HepG2 (cell line): ENCODE results near the gene TRDN. TPM values are rescaled to one million over a fixed set of nuclear protein-coding genes. Genes with fewer than 3 reads are reported as not detected.

Source experiments
- ATAC-seq: fragments of 200-7000 bp; cut with Tn5 transposase; 3 replicates; pipeline ENCODE4 v1.9.1; 2020; ENCODE audit warnings: mild to moderate bottlenecking, moderate library complexity
- BruUV-seq: library from RNA; stranded (reverse); fragments of 400-500 nt; replicated peaks from 2 replicates; lab custom pipeline; 2021; lab: Mats Ljungman, UMichigan
- CTCF ChIA-PET: fragments of 300-600 bp; formaldehyde crosslinking; extraction: SDS; loops from one replicate; lab custom pipeline; 2021; ENCODE audit warnings: low total read pairs, inconsistent platforms, low intra/inter-chr PET ratio; lab: Yijun Ruan, JAX
- POLR2A ChIA-PET: fragments of 350-600 bp; sonication (Branson Sonifier 250); formaldehyde crosslinking; loops from one replicate; lab custom pipeline; 2020; ENCODE audit warnings: antibody characterized with exemption, inconsistent platforms; lab: Yijun Ruan, JAX
- DNase-seq: peaks from one replicate; pipeline ENCODE4 v3.0.0-alpha.2; 2015; ENCODE audit warnings: low spot score
- FAIRE-seq: peaks from 3 replicates; lab custom pipeline; 2011; peaks lifted over from hg19 to GRCh38; lab: Jason Lieb, UNC
- H2AFZ ChIP-seq: one replicate; pipeline ENCODE4 v1.6.1; 2011; ENCODE audit warnings: low read length, inconsistent platforms
- H3K27ac ChIP-seq: fragments of 300-600 bp; 3 replicates; pipeline ENCODE4 v1.8.0; 2011; ENCODE audit warnings: mixed run types, mild to moderate bottlenecking, mixed read lengths, low read length, inconsistent platforms; ENCODE audit not compliant: insufficient read depth; ENCODE audit errors: extremely low read length
- H3K27me3 ChIP-seq, 2 experiments: fragments of 200-600 bp in 1 of 2; 2 replicates in 1 of 2; 3 replicates in 1 of 2; pipeline versions ENCODE4 v1.6.0 to v1.8.0; 2011; ENCODE audit warnings: low read length in 2 of 2, mild to moderate bottlenecking in 2 of 2, moderate library complexity in 2 of 2, inconsistent platforms in 1 of 2; ENCODE audit not compliant: insufficient read depth in 2 of 2, control insufficient read depth in 1 of 2
- H3K36me3 ChIP-seq, 2 experiments: fragments of 200-600 bp in 1 of 2; replicated peaks in 1 of 2; 2 replicates in 1 of 2; 3 replicates in 1 of 2; pipeline versions ENCODE4 v1.5.1 to v1.8.0; 2011; ENCODE audit warnings: low read length in 2 of 2, inconsistent platforms in 1 of 2; ENCODE audit not compliant: insufficient read depth in 2 of 2, control insufficient read depth in 1 of 2
- H3K4me1 ChIP-seq: 2 replicates; pipeline ENCODE4 v1.5.1; 2012; ENCODE audit warnings: low read length, inconsistent platforms; ENCODE audit not compliant: insufficient read depth
- H3K4me2 ChIP-seq: 2 replicates; pipeline ENCODE4 v1.6.0; 2011; ENCODE audit warnings: low read depth, low read length, inconsistent platforms
- H3K4me3 ChIP-seq, 3 experiments: fragments of 200-600 bp in 1 of 3; sonication (generic), shearing (Covaris generic) in 1 of 3; replicated peaks in 1 of 3; 2 replicates each; pipeline ENCODE4 v1.5.1; 2011 to 2016; ENCODE audit warnings: low read length in 3 of 3, inconsistent platforms in 2 of 3, low read depth in 2 of 3, mild to moderate bottlenecking in 2 of 3, control low read depth in 1 of 3, mixed read lengths in 1 of 3; ENCODE audit not compliant: insufficient read depth in 1 of 3
- H3K79me2 ChIP-seq: one replicate; pipeline ENCODE4 v1.6.1; 2011; ENCODE audit warnings: low read length, inconsistent platforms; ENCODE audit not compliant: insufficient read depth
- H3K9ac ChIP-seq: 2 replicates; pipeline ENCODE4 v1.6.0; 2011; ENCODE audit warnings: mild to moderate bottlenecking, low read depth, low read length, inconsistent platforms; ENCODE audit not compliant: insufficient read depth
- H3K9me3 ChIP-seq: 2 replicates; pipeline ENCODE4 v1.5.1; 2012; ENCODE audit warnings: mild to moderate bottlenecking, low read length
- H4K20me1 ChIP-seq: 2 replicates; pipeline ENCODE4 v1.6.0; 2011; ENCODE audit warnings: inconsistent platforms, mild to moderate bottlenecking, low read length, moderate library complexity; ENCODE audit not compliant: insufficient read depth
- ARID3A ChIP-seq: IDR thresholded peaks from 2 replicates; pipeline ENCODE4 v1.6.1; 2012; ENCODE audit warnings: low read depth, low read length, improper control_type of control experiment
- ELF4 ChIP-seq: sonication (generic); formaldehyde crosslinking; IDR thresholded peaks from 2 replicates; pipeline ENCODE4 v1.5.0; 2020; ENCODE audit warnings: missing genetic modification reagents, mild to moderate bottlenecking, moderate library complexity, borderline replicate concordance
- PHF8 ChIP-seq: sonication (generic); formaldehyde crosslinking; IDR thresholded peaks from 2 replicates; pipeline ENCODE4 v1.5.0; 2020; ENCODE audit warnings: missing genetic modification reagents
- SRF ChIP-seq: IDR thresholded peaks from 2 replicates; pipeline ENCODE4 v1.6.1; 2011; ENCODE audit warnings: mild to moderate bottlenecking, low read depth, low read length, moderate library complexity
- ZNF232 ChIP-seq: sonication (generic); formaldehyde crosslinking; IDR thresholded peaks from 2 replicates; pipeline ENCODE4 v1.4.0; 2020; ENCODE audit warnings: missing genetic modification reagents, borderline replicate concordance
- ZNF598 ChIP-seq: sonication (generic); formaldehyde crosslinking; IDR thresholded peaks from 2 replicates; pipeline ENCODE4 v1.5.1; 2020; ENCODE audit warnings: mild to moderate bottlenecking, missing genetic modification reagents, borderline replicate concordance
- whole genome bisulfite sequencing: methylation state at CpG from one replicate; pipeline ENCODE4 v1.1.6; 2017; ENCODE audit warnings: low lambda C conversion rate; 5-methylcytosine and 5-hydroxymethylcytosine counted together
- in situ Hi-C: cut with HindIII; loops from 2 replicates; pipeline ENCODE4 v1.10.0; 2017; ENCODE audit warnings: low pct_unique_long_range_greater_than_20kb; ENCODE audit not compliant: extremely low pct_ligation_motif_present
- intact Hi-C: fragments of 100-400 bp; cut with micrococcal nuclease; formaldehyde crosslinking; loops from one replicate; pipeline ENCODE4 v1.10.0; 2022; ENCODE audit not compliant: unreplicated experiment
- polyA plus RNA-seq, 8 experiments: library from polyadenylated mRNA; depleted of rRNA in 3 of 8; stranded (reverse) in 7 of 8; unstranded in 1 of 8; fragments of >200 nt; fragmentation: Illumina TruSeq in 4 of 8; extraction: Trizol in 4 of 8; gene quantifications; 2 replicates each; pipeline versions ENCODE4 v1.2.1 to v1.2.3, GENCODE V29; 2011 to 2016; ENCODE audit warnings: low read depth in 4 of 8, missing spikeins in 1 of 8, mixed read lengths in 1 of 8; ENCODE audit not compliant: insufficient read depth in 1 of 8
- total RNA-seq, 5 experiments: library from RNA; depleted of rRNA; stranded (reverse); fragments of >200 nt; fragmentation: Illumina TruSeq; extraction: Trizol; gene quantifications; 2 replicates each; pipeline ENCODE4 v1.2.3, GENCODE V29; 2016; ENCODE audit warnings: low read depth in 1 of 5
- TF ChIP-seq, protein P1 (sequence below): sonication (generic); formaldehyde crosslinking; IDR thresholded peaks from 2 replicates; pipeline ENCODE4 v1.4.0; 2020; ENCODE audit warnings: missing genetic modification reagents

The TRDN gene
- total and polyA plus RNA-seq, 2 of the 13 experiments (the other 11 are each of a cell fraction or from before 2014, with no cell fraction given) = not detected

GRCh38 chr6:123404975-123405374 is 231.8 kb downstream of the TRDN start (continued):
- TF ChIP-seq, protein P1, sequence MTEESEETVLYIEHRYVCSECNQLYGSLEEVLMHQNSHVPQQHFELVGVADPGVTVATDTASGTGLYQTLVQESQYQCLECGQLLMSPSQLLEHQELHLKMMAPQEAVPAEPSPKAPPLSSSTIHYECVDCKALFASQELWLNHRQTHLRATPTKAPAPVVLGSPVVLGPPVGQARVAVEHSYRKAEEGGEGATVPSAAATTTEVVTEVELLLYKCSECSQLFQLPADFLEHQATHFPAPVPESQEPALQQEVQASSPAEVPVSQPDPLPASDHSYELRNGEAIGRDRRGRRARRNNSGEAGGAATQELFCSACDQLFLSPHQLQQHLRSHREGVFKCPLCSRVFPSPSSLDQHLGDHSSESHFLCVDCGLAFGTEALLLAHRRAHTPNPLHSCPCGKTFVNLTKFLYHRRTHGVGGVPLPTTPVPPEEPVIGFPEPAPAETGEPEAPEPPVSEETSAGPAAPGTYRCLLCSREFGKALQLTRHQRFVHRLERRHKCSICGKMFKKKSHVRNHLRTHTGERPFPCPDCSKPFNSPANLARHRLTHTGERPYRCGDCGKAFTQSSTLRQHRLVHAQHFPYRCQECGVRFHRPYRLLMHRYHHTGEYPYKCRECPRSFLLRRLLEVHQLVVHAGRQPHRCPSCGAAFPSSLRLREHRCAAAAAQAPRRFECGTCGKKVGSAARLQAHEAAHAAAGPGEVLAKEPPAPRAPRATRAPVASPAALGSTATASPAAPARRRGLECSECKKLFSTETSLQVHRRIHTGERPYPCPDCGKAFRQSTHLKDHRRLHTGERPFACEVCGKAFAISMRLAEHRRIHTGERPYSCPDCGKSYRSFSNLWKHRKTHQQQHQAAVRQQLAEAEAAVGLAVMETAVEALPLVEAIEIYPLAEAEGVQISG = no peak
- no peak for TF ChIP-seq ELF4 (CRISPR knock-in tag)
- TF ChIP-seq ZNF232 (CRISPR knock-in tag) = no peak
- TF ChIP-seq ARID3A = no peak
- no peak for TF ChIP-seq PHF8 (CRISPR knock-in tag)
- TF ChIP-seq, all 625 proteins: peak for 0

GRCh38 chr6:123402052-123402451 is 234.7 kb downstream of the TRDN start:
- intact Hi-C loops = no loop called here
- Histone ChIP-seq H3K9ac (no peak overlapping the region), H3K27me3 (no peaks in the 10 kb centered on the region), H2AFZ (no peak overlapping the region), H4K20me1 (no peaks in the 10 kb centered on the region), H3K4me1 (no peaks in the 10 kb centered on the region), H3K36me3 (no peaks in the 10 kb centered on the region), H3K79me2 (no peaks in the 10 kb centered on the region), H3K27ac (no peak overlapping the region), H3K4me2 (no peak overlapping the region), H3K9me3 (no peaks in the 10 kb centered on the region), H3K4me3 (no peak overlapping the region)
- 3% methylated on average over 2 of the region's 2 CpGs for WGBS
- no TSS peak for BruUV-seq
- ATAC-seq (peak; percentile 90), FAIRE-seq (no peak), DNase-seq (no peak)
- in situ Hi-C loops = no loop called here
- no peak for TF ChIP-seq ZNF598 (CRISPR knock-in tag)
- peak; percentile 76 for TF ChIP-seq SRF
- ChIA-PET CTCF (no interaction called here), POLR2A (no interaction called here)
